ENCODE measurements around the gene INPP4A. TPM values are rescaled to one million over a fixed set of nuclear protein-coding genes. Genes with fewer than 3 reads are reported as not detected.

Gene INPP4A
- total and polyA plus RNA-seq, 2 of the 13 experiments (the other 11 are each of a cell fraction or from before 2014, with no cell fraction given), result 10.1 to 10.9 TPM

- Histone ChIP-seq H2AFZ (ENCODE audit: low read length) (no peak overlapping the region), H4K20me1 (ENCODE audit: insufficient read depth, low read length) (no peaks in the 10 kb centered on the region), H3K9ac (ENCODE audit: insufficient read depth, low read depth, low read length) (no peak overlapping the region), H3K9me3 (ENCODE audit: low read length) (no peaks in the 10 kb centered on the region), H3K4me1 (ENCODE audit: insufficient read depth, low read length) (peaks cover 8% of the 10 kb centered on the region), H3K4me3 (replicated peaks in 1 of 3; ENCODE audit: insufficient read depth in 1 of 3, low read depth in 2 of 3, low read length in 3 of 3) (no peak overlapping the region), H3K27me3 (ENCODE audit: control insufficient read depth in 1 of 2, insufficient read depth in 2 of 2, low read length in 2 of 2) (no peaks in the 10 kb centered on the region), H3K36me3 (replicated peaks in 1 of 2; ENCODE audit: control insufficient read depth in 1 of 2, insufficient read depth in 2 of 2, low read length in 2 of 2) (peaks cover 0 to 5% of the 10 kb centered on the region in 2 experiments; a peak in 4 of 5 replicates), H3K79me2 (ENCODE audit: insufficient read depth, low read length) (peaks cover 11% of the 10 kb centered on the region), H3K4me2 (ENCODE audit: low read depth, low read length) (no peak overlapping the region), H3K27ac (ENCODE audit: extremely low read length, insufficient read depth, low read length) (no peak overlapping the region)
- CTCF ChIA-PET (ENCODE audit: low intra/inter-chr PET ratio, low total read pairs), result no interaction called here
- in situ Hi-C loops (cut with HindIII; ENCODE audit: extremely low pct_ligation_motif_present, low pct_unique_long_range_greater_than_20kb), result no loop called here
- FAIRE-seq (no peak), ATAC-seq (no peak), DNase-seq (ENCODE audit: low spot score) (no peak)
- 86% methylated on average over 2 of the region's 3 CpGs for WGBS (ENCODE audit: low lambda C conversion rate)
- TF ChIP-seq BCLAF1 (IDR thresholded peaks at IDR 0.05), result no peak
- TF ChIP-seq ZHX1 (CRISPR knock-in tag; IDR thresholded peaks at IDR 0.05; ENCODE audit: low read depth), result no peak
- no peak for TF ChIP-seq ZNF761 (CRISPR knock-in tag; conservative IDR thresholded peaks at IDR 0.05)
- TF ChIP-seq PHF20 (CRISPR knock-in tag; IDR thresholded peaks at IDR 0.05), result no peak
- no TSS peak for BruUV-seq (replicated peaks)
- POLR2A ChIA-PET, result no interaction called here
- intact Hi-C loops (cut with micrococcal nuclease; ENCODE audit: unreplicated experiment), result no loop called here
These were observed 15.0 kb downstream of the INPP4A start for GRCh38 chr2:98459496-98460175.
